DMS 273 (cell line): Measurements from ENCODE around the gene TWF2.

Source experiments
- DNase-seq: peaks from one replicate; lab custom pipeline; 2025; ENCODE audit not compliant: unreplicated experiment; lab: John Stamatoyannopoulos, UW

The TWF2 gene

GRCh38 chr3:52259035-52259434 is 20.1 kb upstream of the TWF2 start:
- no peak for DNase-seq

GRCh38 chr3:52257911-52258310 is 19.0 kb upstream of the TWF2 start:
- DNase-seq: no peak

- no peak for DNase-seq
These were observed 17.7 kb upstream of the TWF2 start for GRCh38 chr3:52256622-52257021.

- no peak for DNase-seq
These were observed 17.2 kb upstream of the TWF2 start for GRCh38 chr3:52256159-52256558.

- DNase-seq: no peak
These were observed 15.7 kb upstream of the TWF2 start for GRCh38 chr3:52254608-52255007.

- no peak for DNase-seq
These were observed 14.7 kb upstream of the TWF2 start for GRCh38 chr3:52253314-52254304.

- no peak for DNase-seq
These were observed 11.2 kb upstream of the TWF2 start for GRCh38 chr3:52250122-52250521.

- DNase-seq: no peak
These were observed 10.7 kb upstream of the TWF2 start for GRCh38 chr3:52249683-52250082.

- DNase-seq: peak; percentile 47
These were observed 10.0 kb upstream of the TWF2 start for GRCh38 chr3:52248816-52249547.

GRCh38 chr3:52248165-52248541 is 9.2 kb upstream of the TWF2 start:
- no peak for DNase-seq

GRCh38 chr3:52247409-52248164 is 8.6 kb upstream of the TWF2 start:
- DNase-seq: no peak

- no peak for DNase-seq
These were observed 7.9 kb upstream of the TWF2 start for GRCh38 chr3:52246728-52247408.

GRCh38 chr3:52246264-52246620 is 7.3 kb upstream of the TWF2 start:
- no peak for DNase-seq

GRCh38 chr3:52245322-52246263 is 6.6 kb upstream of the TWF2 start, which contains the start of gene PPM1M:
PPM1M (plus strand) TSS chr3:52245759; CDS start chr3:52245825, 66 bp downstream.
- peak; percentile 63 for DNase-seq

GRCh38 chr3:52243791-52244628 is 5.1 kb upstream of the TWF2 start:
- no peak for DNase-seq

GRCh38 chr3:52242039-52242438 is 3.1 kb upstream of the TWF2 start:
- no peak for DNase-seq

- no peak for DNase-seq
These were observed 2.0 kb upstream of the TWF2 start for GRCh38 chr3:52240886-52241370.

- DNase-seq: peak; percentile 95
These were observed 1.3 kb upstream of the TWF2 start for GRCh38 chr3:52240059-52240885.
